ENCODE results near the gene CNTN5. TPM values are rescaled to one million over a fixed set of nuclear protein-coding genes. Genes with fewer than 3 reads are reported as not detected.

CNTN5 gene
- total RNA-seq, 1 experiment from 2014 or later, result not detected

GRCh38 chr11:99327066-99327465 lies 306.3 kb downstream of the CNTN5 start:
- no peak overlapping the region for H3K27ac ChIP-seq (ENCODE audit: low read length)
- peaks cover 15% of the 10 kb centered on the region for H3K4me1 ChIP-seq (ENCODE audit: insufficient read depth, low read length)
- no peak overlapping the region for H3K4me3 ChIP-seq (ENCODE audit: low read length)
- TF ChIP-seq EZH2phosphoT487 (IDR thresholded peaks at IDR 0.05; ENCODE audit: borderline replicate concordance, low read length) (no peak), EZH2 (IDR thresholded peaks at IDR 0.05; ENCODE audit: low read length, unreplicated experiment) (no peak), CTCF (conservative IDR thresholded peaks at IDR 0.05; ENCODE audit: low read depth, low read length) (no peak)
- ChIA-PET POLR2A (ENCODE audit: unreplicated experiment) (no interaction called here), CTCF (no interaction called here)
- no peaks in the 10 kb centered on the region for H3K27me3 ChIP-seq (ENCODE audit: low read length)
- H3K9ac ChIP-seq (ENCODE audit: low read length), result no peak overlapping the region
- no TSS peak for BruUV-seq (replicated peaks)
- H3K79me2 ChIP-seq (ENCODE audit: low read length), result no peaks in the 10 kb centered on the region
- no peak overlapping the region for H2AFZ ChIP-seq (ENCODE audit: low read length)
- no peaks in the 10 kb centered on the region for H3K9me2 ChIP-seq (replicated peaks; ENCODE audit: low read length)
- intact Hi-C loops (cut with micrococcal nuclease), result loop anchor here (2.0 to 5.0 kb wide), 2 partner anchors 66 to 120 kb away; no protein-coding TSS in a partner anchor
- no peaks in the 10 kb centered on the region for H3K36me3 ChIP-seq (ENCODE audit: low read depth, low read length)
- H3K4me2 ChIP-seq (ENCODE audit: low read length), result no peak overlapping the region
- no peaks in the 10 kb centered on the region for H4K20me1 ChIP-seq (ENCODE audit: low read length)
- no peaks in the 10 kb centered on the region for H3K9me3 ChIP-seq (ENCODE audit: low read length)
- no peaks in the 10 kb centered on the region for H3F3A ChIP-seq (ENCODE audit: low read length, unreplicated experiment)
- ATAC-seq, result no peak
- DNase-seq, result no peak

- POLR2A ChIA-PET (ENCODE audit: unreplicated experiment), result no interaction called here
- H3K4me2 ChIP-seq (ENCODE audit: low read length), result no peak overlapping the region
- H3K4me1 ChIP-seq (ENCODE audit: insufficient read depth, low read length), result peaks cover 15% of the 10 kb centered on the region
- no peaks in the 10 kb centered on the region for H4K20me1 ChIP-seq (ENCODE audit: low read length)
- BruUV-seq (replicated peaks), result no TSS peak
- no peaks in the 10 kb centered on the region for H3K36me3 ChIP-seq (ENCODE audit: low read depth, low read length)
- no peaks in the 10 kb centered on the region for H3F3A ChIP-seq (ENCODE audit: low read length, unreplicated experiment)
- H3K27ac ChIP-seq (ENCODE audit: low read length), result no peak overlapping the region
- H3K9me3 ChIP-seq (ENCODE audit: low read length), result no peaks in the 10 kb centered on the region
- DNase-seq (no peak), ATAC-seq (no peak)
- no peak overlapping the region for H3K4me3 ChIP-seq (ENCODE audit: low read length)
- no peaks in the 10 kb centered on the region for H3K9me2 ChIP-seq (replicated peaks; ENCODE audit: low read length)
- CTCF ChIA-PET, result no interaction called here
- H3K79me2 ChIP-seq (ENCODE audit: low read length), result no peaks in the 10 kb centered on the region
- H3K9ac ChIP-seq (ENCODE audit: low read length), result no peak overlapping the region
- H2AFZ ChIP-seq (ENCODE audit: low read length), result no peak overlapping the region
- H3K27me3 ChIP-seq (ENCODE audit: low read length), result no peaks in the 10 kb centered on the region
- intact Hi-C loops (cut with micrococcal nuclease), result loop anchor here (2.0 to 5.0 kb wide), 2 partner anchors 65 to 120 kb away; no protein-coding TSS in a partner anchor
- TF ChIP-seq EZH2 (IDR thresholded peaks at IDR 0.05; ENCODE audit: low read length, unreplicated experiment), result no peak
- no peak for TF ChIP-seq CTCF (conservative IDR thresholded peaks at IDR 0.05; ENCODE audit: low read depth, low read length)
- no peak for TF ChIP-seq EZH2phosphoT487 (IDR thresholded peaks at IDR 0.05; ENCODE audit: borderline replicate concordance, low read length)
Measured at GRCh38 chr11:99327527-99327926, 306.8 kb downstream of the CNTN5 start.

GRCh38 chr11:99333621-99334020 lies 312.9 kb downstream of the CNTN5 start:
- Histone ChIP-seq H3K27me3 (ENCODE audit: low read length) (no peaks in the 10 kb centered on the region), H3K9ac (ENCODE audit: low read length) (no peak overlapping the region), H3K4me3 (ENCODE audit: low read length) (no peak overlapping the region), H3K4me2 (ENCODE audit: low read length) (no peak overlapping the region), H4K20me1 (ENCODE audit: low read length) (no peaks in the 10 kb centered on the region), H3K27ac (ENCODE audit: low read length) (no peak overlapping the region), H3K9me2 (replicated peaks; ENCODE audit: low read length) (no peaks in the 10 kb centered on the region), H3K9me3 (ENCODE audit: low read length) (no peaks in the 10 kb centered on the region), H3K4me1 (ENCODE audit: insufficient read depth, low read length) (no peaks in the 10 kb centered on the region), H2AFZ (ENCODE audit: low read length) (no peak overlapping the region), H3K36me3 (ENCODE audit: low read depth, low read length) (no peaks in the 10 kb centered on the region), H3K79me2 (ENCODE audit: low read length) (no peaks in the 10 kb centered on the region), H3F3A (ENCODE audit: low read length, unreplicated experiment) (no peaks in the 10 kb centered on the region)
- POLR2A ChIA-PET (ENCODE audit: unreplicated experiment), result no interaction called here
- ATAC-seq (no peak), DNase-seq (no peak)
- TF ChIP-seq CTCF (conservative IDR thresholded peaks at IDR 0.05; ENCODE audit: low read depth, low read length) (no peak), EZH2 (IDR thresholded peaks at IDR 0.05; ENCODE audit: low read length, unreplicated experiment) (no peak), EZH2phosphoT487 (IDR thresholded peaks at IDR 0.05; ENCODE audit: borderline replicate concordance, low read length) (no peak)
- CTCF ChIA-PET, result no interaction called here
- BruUV-seq (replicated peaks), result no TSS peak
- intact Hi-C loops (cut with micrococcal nuclease), result no loop called here
